Fibroblast of mammary gland (primary cell): ENCODE data around the gene AQR.

Experiments
- DNase-seq: peaks from one replicate; pipeline ENCODE4 v3.0.0-alpha.2; 2010; ENCODE audit warnings: low read depth
- H3K4me3 ChIP-seq: 2 replicates; pipeline ENCODE4 v1.5.1; 2011; ENCODE audit warnings: low read depth, mild to moderate bottlenecking, low read length, moderate library complexity; ENCODE audit not compliant: control insufficient read depth
- CTCF ChIP-seq: conservative IDR thresholded peaks from 2 replicates; pipeline ENCODE4 v1.5.1; 2011; ENCODE audit warnings: low read depth, low read length, inconsistent platforms; ENCODE audit not compliant: control insufficient read depth, insufficient read depth

The AQR gene

GRCh38 chr15:34804113-34804512 lies 165.4 kb downstream of the AQR start:
- H3K4me3 ChIP-seq: no peak overlapping the region
- no peak for TF ChIP-seq CTCF
- DNase-seq: no peak

GRCh38 chr15:34802803-34803750 lies 166.5 kb downstream of the AQR start:
- TF ChIP-seq CTCF: no peak
- DNase-seq: no peak
- no peak overlapping the region for H3K4me3 ChIP-seq

GRCh38 chr15:34802371-34802770 lies 167.2 kb downstream of the AQR start:
- TF ChIP-seq CTCF: no peak
- DNase-seq: no peak

More at GRCh38 chr15:34802371-34802770, 167.2 kb downstream of the AQR start:
- no peak overlapping the region for H3K4me3 ChIP-seq
